Measurements from ENCODE around the gene GAL. TPM values are rescaled to one million over a fixed set of nuclear protein-coding genes. Genes with fewer than 3 reads are reported as not detected.

GAL gene
- total RNA-seq, 2 donors from 2014 or later, result 98.9 to 166 TPM

- H3K9me3 Mint-ChIP-seq, result peaks cover 5% of the 10 kb centered on the region
- 91 to 92% methylated on average over 12 to 16 of the region's 16 CpGs for WGBS, 2 experiments (ENCODE audit: insufficient coverage in 1 of 2, insufficient read length in 1 of 2)
- no peak overlapping the region for H3K4me3 Mint-ChIP-seq
- no peak overlapping the region for H3K4me3 ChIP-seq (ENCODE audit: low read length)
- H3K36me3 Mint-ChIP-seq (ENCODE audit: low read depth), result peaks cover 26% of the 10 kb centered on the region
- H3K27ac Mint-ChIP-seq, result no peak overlapping the region
- H3K27me3 ChIP-seq (ENCODE audit: control insufficient read depth, insufficient read depth, low read length, poor library complexity, severe bottlenecking), result no peaks in the 10 kb centered on the region
- peaks cover 36% of the 10 kb centered on the region for H3K4me1 Mint-ChIP-seq
- H3K4me1 ChIP-seq (ENCODE audit: control insufficient read depth, insufficient read depth, low read length), result no peaks in the 10 kb centered on the region
- peak; percentile 45 for DNase-seq
- peaks cover 5% of the 10 kb centered on the region for H3K27me3 Mint-ChIP-seq (ENCODE audit: insufficient read depth)
- TF ChIP-seq CTCF (conservative IDR thresholded peaks at IDR 0.05), result peak; percentile 47
- H3K9ac ChIP-seq (ENCODE audit: extremely low read depth, low read length, poor library complexity, severe bottlenecking), result no peak overlapping the region
- no peak overlapping the region for H3K27ac ChIP-seq (ENCODE audit: low read depth, low read length)
- H3K9me3 ChIP-seq (ENCODE audit: control insufficient read depth, low read length), result no peaks in the 10 kb centered on the region
- peaks cover 48% of the 10 kb centered on the region for H3K36me3 ChIP-seq (ENCODE audit: control insufficient read depth, insufficient read depth, low read length)
These were observed 6.5 kb downstream of the GAL start for GRCh38 chr11:68690671-68691401.

GRCh38 chr11:68691402-68691784 lies 7.0 kb downstream of the GAL start:
- no peaks in the 10 kb centered on the region for H3K4me1 ChIP-seq (ENCODE audit: control insufficient read depth, insufficient read depth, low read length)
- no peaks in the 10 kb centered on the region for H3K9me3 ChIP-seq (ENCODE audit: control insufficient read depth, low read length)
- H3K4me3 ChIP-seq (ENCODE audit: low read length), result no peak overlapping the region
- peaks cover 6% of the 10 kb centered on the region for H3K9me3 Mint-ChIP-seq
- peaks cover 31% of the 10 kb centered on the region for H3K4me1 Mint-ChIP-seq
- WGBS, 2 experiments (ENCODE audit: insufficient coverage in 1 of 2, insufficient read length in 1 of 2), result 75 to 97% methylated on average over 5 to 9 of the region's 9 CpGs
- H3K27ac ChIP-seq (ENCODE audit: low read depth, low read length), result no peak overlapping the region
- DNase-seq, result peak; percentile 53
- peaks cover 43% of the 10 kb centered on the region for H3K36me3 ChIP-seq (ENCODE audit: control insufficient read depth, insufficient read depth, low read length)
- no peaks in the 10 kb centered on the region for H3K27me3 Mint-ChIP-seq (ENCODE audit: insufficient read depth)
- no peaks in the 10 kb centered on the region for H3K27me3 ChIP-seq (ENCODE audit: control insufficient read depth, insufficient read depth, low read length, poor library complexity, severe bottlenecking)
- no peak overlapping the region for H3K4me3 Mint-ChIP-seq
- no peak for TF ChIP-seq CTCF (conservative IDR thresholded peaks at IDR 0.05)
- H3K9ac ChIP-seq (ENCODE audit: extremely low read depth, low read length, poor library complexity, severe bottlenecking), result no peak overlapping the region
- peaks cover 21% of the 10 kb centered on the region for H3K36me3 Mint-ChIP-seq (ENCODE audit: low read depth)
- H3K27ac Mint-ChIP-seq, result no peak overlapping the region

GRCh38 chr11:68692115-68692514 lies 7.8 kb downstream of the GAL start:
- H3K36me3 ChIP-seq (ENCODE audit: control insufficient read depth, insufficient read depth, low read length), result peaks cover 37% of the 10 kb centered on the region
- peak; percentile 61 for DNase-seq
- H3K4me3 Mint-ChIP-seq, result no peak overlapping the region
- no peak overlapping the region for H3K27ac ChIP-seq (ENCODE audit: low read depth, low read length)
- H3K27me3 ChIP-seq (ENCODE audit: control insufficient read depth, insufficient read depth, low read length, poor library complexity, severe bottlenecking), result no peaks in the 10 kb centered on the region
- peaks cover 17% of the 10 kb centered on the region for H3K36me3 Mint-ChIP-seq (ENCODE audit: low read depth)
- H3K4me1 Mint-ChIP-seq, result peaks cover 30% of the 10 kb centered on the region
- no peak overlapping the region for H3K4me3 ChIP-seq (ENCODE audit: low read length)
- no peaks in the 10 kb centered on the region for H3K9me3 ChIP-seq (ENCODE audit: control insufficient read depth, low read length)
- 93 to 96% methylated on average over 2 to 9 of the region's 10 CpGs for WGBS, 2 experiments (ENCODE audit: insufficient coverage in 1 of 2, insufficient read length in 1 of 2)
- no peak overlapping the region for H3K27ac Mint-ChIP-seq
- no peak for TF ChIP-seq CTCF (conservative IDR thresholded peaks at IDR 0.05)
- H3K9ac ChIP-seq (ENCODE audit: extremely low read depth, low read length, poor library complexity, severe bottlenecking), result no peak overlapping the region
- peaks cover 7% of the 10 kb centered on the region for H3K9me3 Mint-ChIP-seq
- H3K27me3 Mint-ChIP-seq (ENCODE audit: insufficient read depth), result no peaks in the 10 kb centered on the region
- no peaks in the 10 kb centered on the region for H3K4me1 ChIP-seq (ENCODE audit: control insufficient read depth, insufficient read depth, low read length)

Data from endodermal cell (in vitro differentiated cells).